Measurements from ENCODE around the gene ZER1.
"Not testable (repeated sequence)": the region's sequence is repeated elsewhere in the genome, so short reads cannot be mapped to it uniquely, and the experiment has no call there.

Gene ZER1

DNA sequence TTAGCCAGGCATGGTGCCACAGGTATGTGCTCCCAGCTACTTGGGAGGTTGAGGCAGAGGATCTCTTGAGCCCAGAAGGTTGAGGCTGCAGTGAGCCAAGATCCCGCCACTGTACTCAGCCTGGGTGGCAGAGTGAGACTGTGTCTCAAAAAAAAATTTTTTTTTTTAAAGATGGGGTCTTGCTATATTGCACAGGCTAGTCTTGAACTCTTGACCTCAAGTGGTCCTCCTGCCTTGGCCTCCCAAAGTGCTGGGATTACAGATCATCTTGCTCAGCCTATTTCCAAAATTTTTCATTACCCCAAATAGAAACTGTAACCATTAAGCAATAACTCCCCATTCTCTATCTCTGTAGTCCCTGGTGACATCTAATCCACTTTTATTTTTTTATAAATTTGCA lies 10.9 kb upstream of the ZER1 start:
- H3K4me3 ChIP-seq (ENCODE audit: insufficient read depth, low read length, poor library complexity, severe bottlenecking): no peak overlapping the region
- H3K4me2 ChIP-seq (ENCODE audit: low read depth, low read length, poor library complexity, severe bottlenecking): no peak overlapping the region
- no peak overlapping the region for H3K9ac ChIP-seq (ENCODE audit: low read length)
- no peak overlapping the region for H3K27ac ChIP-seq (ENCODE audit: low read depth, low read length)
- TF ChIP-seq, protein P1, sequence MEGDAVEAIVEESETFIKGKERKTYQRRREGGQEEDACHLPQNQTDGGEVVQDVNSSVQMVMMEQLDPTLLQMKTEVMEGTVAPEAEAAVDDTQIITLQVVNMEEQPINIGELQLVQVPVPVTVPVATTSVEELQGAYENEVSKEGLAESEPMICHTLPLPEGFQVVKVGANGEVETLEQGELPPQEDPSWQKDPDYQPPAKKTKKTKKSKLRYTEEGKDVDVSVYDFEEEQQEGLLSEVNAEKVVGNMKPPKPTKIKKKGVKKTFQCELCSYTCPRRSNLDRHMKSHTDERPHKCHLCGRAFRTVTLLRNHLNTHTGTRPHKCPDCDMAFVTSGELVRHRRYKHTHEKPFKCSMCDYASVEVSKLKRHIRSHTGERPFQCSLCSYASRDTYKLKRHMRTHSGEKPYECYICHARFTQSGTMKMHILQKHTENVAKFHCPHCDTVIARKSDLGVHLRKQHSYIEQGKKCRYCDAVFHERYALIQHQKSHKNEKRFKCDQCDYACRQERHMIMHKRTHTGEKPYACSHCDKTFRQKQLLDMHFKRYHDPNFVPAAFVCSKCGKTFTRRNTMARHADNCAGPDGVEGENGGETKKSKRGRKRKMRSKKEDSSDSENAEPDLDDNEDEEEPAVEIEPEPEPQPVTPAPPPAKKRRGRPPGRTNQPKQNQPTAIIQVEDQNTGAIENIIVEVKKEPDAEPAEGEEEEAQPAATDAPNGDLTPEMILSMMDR (IDR thresholded peaks at IDR 0.05; ENCODE audit: insufficient read depth, low read length, poor library complexity, severe bottlenecking): no peak
- no peak for TF ChIP-seq EZH2phosphoT487 (conservative IDR thresholded peaks at IDR 0.05; ENCODE audit: low read length)
- no peaks in the 10 kb centered on the region for H3K9me2 ChIP-seq (replicated peaks; ENCODE audit: insufficient read depth, low read length)
- H4K20me1 ChIP-seq (ENCODE audit: low read depth, low read length): no peaks in the 10 kb centered on the region
- peaks cover 7% of the 10 kb centered on the region; the same call in 1 of the 2 replicates for H3K9me3 ChIP-seq (ENCODE audit: insufficient read depth, low read length)
- H2AFZ ChIP-seq (ENCODE audit: low read depth, low read length, severe bottlenecking): no peak overlapping the region
- H3F3A ChIP-seq (ENCODE audit: insufficient read depth): peaks cover 7% of the 10 kb centered on the region; the same call in 1 of the 2 replicates
- peaks cover 5% of the 10 kb centered on the region for H3K79me2 ChIP-seq (ENCODE audit: insufficient read depth, low read length)
- H3K36me3 ChIP-seq (ENCODE audit: low read length): no peaks in the 10 kb centered on the region
- H3K27me3 ChIP-seq (ENCODE audit: low read length): no peaks in the 10 kb centered on the region

DNA sequence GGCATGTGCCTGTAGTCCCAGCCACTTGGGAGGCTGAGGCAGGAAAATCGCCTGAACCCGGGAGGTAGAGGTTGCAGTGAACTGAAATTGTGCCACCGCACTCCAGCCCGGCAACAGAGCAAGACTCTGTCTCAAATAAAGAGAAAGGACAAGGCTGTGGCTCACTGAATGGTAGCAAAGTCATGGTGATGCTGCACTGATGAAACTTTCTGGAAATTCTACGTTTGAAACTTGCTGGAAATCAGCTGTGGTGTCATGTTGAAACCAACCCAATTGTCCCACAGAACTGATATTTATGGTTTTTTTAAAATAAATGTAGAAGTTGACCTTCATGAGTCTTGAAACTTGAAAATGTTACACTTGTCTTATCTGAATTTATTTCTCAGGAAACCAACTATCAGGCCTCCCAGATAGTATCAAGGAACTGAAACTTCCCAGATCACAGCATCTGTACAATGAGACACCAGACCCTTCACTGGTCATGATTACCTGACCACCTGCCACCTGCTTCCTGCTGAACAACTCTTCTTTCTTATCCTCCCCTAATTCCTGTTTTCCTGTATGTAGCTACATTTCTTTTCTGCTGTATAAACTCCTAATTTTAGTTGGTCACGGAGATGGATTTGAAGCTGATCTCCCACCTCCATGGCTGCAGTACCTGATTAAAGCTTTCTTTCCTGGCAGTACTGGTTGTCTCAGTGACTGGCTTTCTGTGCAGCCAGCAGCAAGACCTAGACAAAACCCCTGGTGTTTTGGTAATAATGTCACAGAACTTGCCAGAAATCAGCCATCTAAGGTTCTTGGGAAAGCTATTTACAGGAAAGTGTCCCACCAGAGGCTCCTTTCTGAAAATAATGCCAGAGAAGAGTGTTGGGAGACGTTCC lies 9.7 kb upstream of the ZER1 start:
- Histone ChIP-seq H4K20me1 (ENCODE audit: low read depth, low read length) (no peaks in the 10 kb centered on the region), H2AFZ (ENCODE audit: low read depth, low read length, severe bottlenecking) (peak overlapping the region; percentile 47), H3K9me2 (replicated peaks; ENCODE audit: insufficient read depth, low read length) (no peaks in the 10 kb centered on the region), H3K79me2 (ENCODE audit: insufficient read depth, low read length) (no peaks in the 10 kb centered on the region), H3K9me3 (ENCODE audit: insufficient read depth, low read length) (peaks cover 7% of the 10 kb centered on the region; the same call in 1 of the 2 replicates), H3K27me3 (ENCODE audit: low read length) (no peaks in the 10 kb centered on the region), H3K27ac (ENCODE audit: low read depth, low read length) (peak overlapping the region; percentile 51), H3K4me3 (ENCODE audit: insufficient read depth, low read length, poor library complexity, severe bottlenecking) (no peak overlapping the region), H3K36me3 (ENCODE audit: low read length) (no peaks in the 10 kb centered on the region), H3F3A (ENCODE audit: insufficient read depth) (peaks cover 11% of the 10 kb centered on the region; the same call in 1 of the 2 replicates), H3K9ac (ENCODE audit: low read length) (no peak overlapping the region), H3K4me2 (ENCODE audit: low read depth, low read length, poor library complexity, severe bottlenecking) (no peak overlapping the region)
- no peak for TF ChIP-seq EZH2phosphoT487 (conservative IDR thresholded peaks at IDR 0.05; ENCODE audit: low read length)
- TF ChIP-seq, protein P1 (IDR thresholded peaks at IDR 0.05; ENCODE audit: insufficient read depth, low read length, poor library complexity, severe bottlenecking): no peak

DNA sequence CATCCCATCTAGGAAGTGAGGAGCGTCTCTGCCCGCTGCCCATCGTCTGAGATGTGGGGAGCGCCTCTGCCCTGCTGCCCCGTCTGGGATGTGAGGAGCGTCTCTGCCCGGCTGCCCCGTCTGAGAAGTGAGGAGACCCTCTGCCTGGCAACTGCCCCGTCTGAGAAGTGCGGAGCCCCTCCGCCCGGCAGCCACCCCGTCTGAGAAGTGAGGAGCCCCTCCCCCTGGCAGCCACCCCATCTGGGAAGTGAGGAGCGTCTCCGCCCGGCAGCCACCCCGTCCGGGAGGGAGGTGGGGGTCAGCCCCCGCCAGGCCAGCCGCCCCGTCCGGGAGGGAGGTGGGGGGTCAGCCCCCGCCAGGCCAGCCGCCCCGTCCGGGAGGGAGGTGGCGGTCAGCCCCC lies 8.4 kb upstream of the ZER1 start:
- H3K79me2 ChIP-seq (ENCODE audit: insufficient read depth, low read length); H3K36me3 ChIP-seq (ENCODE audit: low read length); H4K20me1 ChIP-seq (ENCODE audit: low read depth, low read length); H3K4me2 ChIP-seq (ENCODE audit: low read depth, low read length, poor library complexity, severe bottlenecking); H2AFZ ChIP-seq (ENCODE audit: low read depth, low read length, severe bottlenecking); H3K9me3 ChIP-seq (ENCODE audit: insufficient read depth, low read length); H3K27me3 ChIP-seq (ENCODE audit: low read length); H3K9me2 ChIP-seq (replicated peaks; ENCODE audit: insufficient read depth, low read length); H3K9ac ChIP-seq (ENCODE audit: low read length); H3K4me3 ChIP-seq (ENCODE audit: insufficient read depth, low read length, poor library complexity, severe bottlenecking); H3K27ac ChIP-seq (ENCODE audit: low read depth, low read length): not testable (repeated sequence)
- H3F3A ChIP-seq (ENCODE audit: insufficient read depth): peaks cover 11% of the 10 kb centered on the region; the same call in 1 of the 2 replicates

DNA sequence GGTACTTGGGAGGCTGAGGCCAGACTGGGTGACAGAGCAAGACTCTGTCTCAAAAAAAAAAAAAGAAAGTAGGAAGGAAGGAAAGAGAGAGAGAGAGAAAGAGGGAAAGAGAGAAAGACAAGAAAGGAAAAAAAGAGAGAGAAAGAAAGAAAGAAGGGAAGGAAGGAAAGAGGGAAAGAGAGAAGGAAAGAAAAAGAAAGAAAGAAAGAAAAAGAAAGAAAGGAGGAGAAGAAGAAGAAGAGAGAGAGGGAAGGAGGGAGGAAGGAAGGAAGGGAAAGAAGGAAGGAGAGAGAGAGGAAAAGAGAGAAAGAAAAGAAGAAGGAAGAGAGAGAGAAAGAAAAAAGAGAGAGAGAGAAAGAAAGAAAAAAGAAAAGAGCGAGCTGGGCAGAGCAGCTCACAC lies 3.1 kb upstream of the ZER1 start:
- no peaks in the 10 kb centered on the region for H3K9me2 ChIP-seq (replicated peaks; ENCODE audit: insufficient read depth, low read length)
- H3K27me3 ChIP-seq (ENCODE audit: low read length): no peaks in the 10 kb centered on the region
- H3F3A ChIP-seq (ENCODE audit: insufficient read depth): 0 out of 2 replicates have a peak, but pooled peaks cover 11% of the 10 kb centered on the region
- H3K9me3 ChIP-seq (ENCODE audit: insufficient read depth, low read length): no peaks in the 10 kb centered on the region
- H4K20me1 ChIP-seq (ENCODE audit: low read depth, low read length): no peaks in the 10 kb centered on the region
- H2AFZ ChIP-seq (ENCODE audit: low read depth, low read length, severe bottlenecking): peak overlapping the region; percentile 54
- no peaks in the 10 kb centered on the region for H3K79me2 ChIP-seq (ENCODE audit: insufficient read depth, low read length)
- H3K9ac ChIP-seq (ENCODE audit: low read length): no peak overlapping the region
- no peak for TF ChIP-seq EZH2phosphoT487 (conservative IDR thresholded peaks at IDR 0.05; ENCODE audit: low read length)
- TF ChIP-seq, protein P1 (IDR thresholded peaks at IDR 0.05; ENCODE audit: insufficient read depth, low read length, poor library complexity, severe bottlenecking): no peak
- H3K4me2 ChIP-seq (ENCODE audit: low read depth, low read length, poor library complexity, severe bottlenecking): no peak overlapping the region
- no peak overlapping the region for H3K27ac ChIP-seq (ENCODE audit: low read depth, low read length)
- H3K36me3 ChIP-seq (ENCODE audit: low read length): no peaks in the 10 kb centered on the region
- H3K4me3 ChIP-seq (ENCODE audit: insufficient read depth, low read length, poor library complexity, severe bottlenecking): no peak overlapping the region

All from SU-DHL-6 (cell line).